ENCODE results near the gene RPL38.
"Not testable (repeated sequence)": the region's sequence is repeated elsewhere in the genome, so short reads cannot be mapped to it uniquely, and the experiment has no call there.

RPL38 gene

DNA sequence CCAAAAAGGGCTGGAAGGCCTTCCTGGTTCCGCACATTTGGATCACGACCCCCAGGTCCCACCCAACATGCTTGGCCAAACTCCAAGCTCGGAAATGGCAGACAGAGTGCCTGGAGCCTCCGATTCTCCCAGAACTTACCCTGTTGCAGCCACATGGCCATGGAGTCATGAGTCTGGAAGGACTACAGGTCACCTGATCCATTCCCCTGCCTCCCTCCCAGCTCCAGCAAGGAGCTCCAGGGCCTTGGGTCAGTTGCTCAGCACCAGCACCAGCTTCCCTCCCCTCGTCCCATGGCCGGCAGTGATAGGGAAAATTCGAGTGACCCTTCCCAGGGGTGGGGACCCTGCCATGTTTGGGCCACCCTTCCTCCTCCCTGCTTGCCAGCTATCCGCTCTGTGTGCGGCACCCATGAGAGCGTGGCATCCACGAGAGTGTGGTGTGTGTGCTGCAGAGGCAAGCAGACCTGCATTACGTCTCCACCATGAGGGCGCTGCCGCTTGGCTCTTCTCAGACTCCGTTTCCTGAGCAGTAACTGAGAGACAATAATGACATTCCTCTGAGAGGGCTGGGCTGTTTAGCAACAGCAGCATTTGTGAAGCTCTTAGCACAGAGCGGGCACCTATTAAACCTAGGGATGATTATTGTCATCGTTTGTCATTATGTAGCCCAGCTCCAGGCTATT, 21.3 kb upstream of the RPL38 start:
- no peak for TF ChIP-seq CTCF (conservative IDR thresholded peaks at IDR 0.05; ENCODE audit: low read depth, low read length)
- no peak overlapping the region for H3K4me3 ChIP-seq (ENCODE audit: low read length)

DNA sequence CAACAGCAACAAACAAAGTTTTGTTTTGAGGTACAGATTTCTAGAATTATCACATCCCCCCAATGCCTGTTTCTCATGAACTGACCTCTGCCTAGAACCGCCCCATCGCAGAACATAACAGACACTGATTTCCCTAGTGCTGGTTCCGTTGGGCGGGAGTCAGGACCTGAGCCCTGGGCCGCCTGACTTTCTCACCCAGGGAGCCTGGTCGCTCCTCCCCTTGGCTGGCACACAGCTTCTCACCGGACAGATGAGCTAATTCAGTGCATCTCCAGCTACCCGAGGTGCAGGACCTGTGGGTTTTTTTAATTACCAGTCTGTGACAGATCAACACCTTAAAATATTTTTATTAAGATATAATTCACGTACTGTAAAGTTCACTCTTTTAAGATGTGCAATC, 20.1 kb upstream of the RPL38 start:
- no peak for DNase-seq (ENCODE audit: low read depth)
- no peak overlapping the region for H3K4me3 ChIP-seq (ENCODE audit: low read length)
- TF ChIP-seq CTCF (conservative IDR thresholded peaks at IDR 0.05; ENCODE audit: low read depth, low read length), result no peak

More for the DNA sequence above, 21.3 kb upstream of the RPL38 start:
- no peak for DNase-seq (ENCODE audit: low read depth)

DNA sequence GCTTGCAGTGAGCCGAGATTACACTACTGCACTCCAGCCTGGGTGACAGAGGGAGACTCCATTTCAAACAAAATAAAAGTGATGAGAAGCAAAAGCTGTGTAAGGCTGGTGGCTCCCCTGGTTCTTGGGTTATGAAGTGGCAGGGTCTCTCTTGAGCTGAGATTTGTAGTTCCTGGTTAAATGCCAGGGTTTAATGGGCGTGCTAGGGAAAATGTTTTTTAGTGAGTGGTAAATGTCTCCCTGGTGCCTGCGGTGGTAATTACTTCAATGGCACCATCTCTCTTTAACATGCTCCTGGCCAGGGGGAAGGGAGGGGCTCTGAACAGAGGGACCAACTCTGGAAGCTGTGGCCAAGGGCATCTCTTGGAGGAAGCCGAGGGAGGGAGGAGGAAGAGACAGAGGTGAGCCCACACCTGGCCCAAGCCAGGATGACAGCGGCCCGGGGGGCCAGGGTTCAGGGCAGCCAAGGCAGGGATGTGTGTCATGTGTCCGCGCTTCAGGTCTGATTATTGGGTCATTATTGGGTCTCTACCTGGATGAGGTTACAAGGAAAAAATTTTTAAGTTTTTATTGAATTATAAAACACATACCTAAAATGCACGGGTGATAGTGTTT, 17.8 kb upstream of the RPL38 start:
- H3K4me3 ChIP-seq (ENCODE audit: low read length), result no peak overlapping the region
- TF ChIP-seq CTCF (conservative IDR thresholded peaks at IDR 0.05; ENCODE audit: low read depth, low read length), result no peak
- DNase-seq (ENCODE audit: low read depth), result no peak

GRCh38 chr17:74186498-74186897, 17.0 kb upstream of the RPL38 start:
- DNase-seq (ENCODE audit: low read depth), result no peak
- no peak for TF ChIP-seq CTCF (conservative IDR thresholded peaks at IDR 0.05; ENCODE audit: low read depth, low read length)
- no peak overlapping the region for H3K4me3 ChIP-seq (ENCODE audit: low read length)

DNA sequence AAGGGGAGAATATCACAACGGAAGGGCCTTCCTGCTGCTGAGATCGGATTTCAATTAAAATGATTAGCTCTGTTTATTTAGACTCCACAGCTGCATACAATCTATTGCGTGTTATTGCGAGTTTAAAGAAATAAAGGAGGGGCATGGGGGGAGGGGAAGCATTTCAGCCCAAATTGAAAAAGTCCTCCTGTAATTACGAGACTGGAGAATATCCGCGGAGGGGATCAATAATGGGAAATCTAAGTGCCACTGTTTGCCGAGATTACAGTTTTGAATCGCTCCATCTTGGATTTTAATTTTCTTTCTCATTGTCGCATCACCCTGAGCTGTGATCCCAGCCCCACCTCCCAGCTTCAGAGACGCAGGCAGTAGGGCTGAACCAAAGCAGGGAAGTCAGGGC, 15.7 kb upstream of the RPL38 start:
- H3K4me3 ChIP-seq (ENCODE audit: low read length), result no peak overlapping the region
- no peak for TF ChIP-seq CTCF (conservative IDR thresholded peaks at IDR 0.05; ENCODE audit: low read depth, low read length)
- DNase-seq (ENCODE audit: low read depth), result no peak

DNA sequence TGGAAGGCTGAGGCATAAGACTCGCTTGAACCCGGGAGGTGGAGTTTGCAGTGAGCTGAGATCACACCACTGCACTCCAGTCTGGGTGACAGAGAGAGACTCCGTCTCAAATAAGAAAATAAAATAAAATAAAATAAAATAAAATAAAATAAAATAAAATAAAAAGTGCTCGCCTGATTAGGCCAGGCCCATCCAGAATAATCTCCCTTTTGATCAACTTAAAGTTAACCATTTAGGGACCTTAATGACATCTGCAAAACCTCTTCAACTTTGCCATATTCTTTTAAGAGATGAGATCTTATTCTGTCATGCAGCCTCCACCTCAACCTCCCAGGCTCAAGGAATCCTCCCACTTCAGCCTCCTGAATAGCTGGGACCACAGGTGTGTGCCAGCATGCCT, 14.8 kb upstream of the RPL38 start:
- not testable (repeated sequence) for DNase-seq (ENCODE audit: low read depth); H3K4me3 ChIP-seq (ENCODE audit: low read length)

DNA sequence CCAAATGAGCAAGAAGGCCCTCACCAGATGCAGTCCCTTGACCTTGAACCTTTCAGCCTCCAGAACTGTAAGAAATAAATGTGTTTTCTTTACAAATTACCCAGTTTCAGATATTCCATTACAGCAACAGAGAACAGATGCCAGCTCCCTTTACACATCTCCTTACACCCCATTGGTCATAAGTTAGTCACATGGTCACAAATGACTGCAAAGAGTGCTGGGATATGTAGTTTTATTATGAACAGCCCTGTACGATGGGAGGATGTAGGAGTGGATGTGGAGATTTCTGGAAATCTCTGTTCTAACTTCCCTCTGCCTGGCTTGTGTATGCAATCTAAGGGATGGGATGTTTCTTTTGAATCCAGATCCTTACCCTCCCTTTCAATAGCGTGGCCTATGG, 13.3 kb upstream of the RPL38 start:
- TF ChIP-seq CTCF (conservative IDR thresholded peaks at IDR 0.05; ENCODE audit: low read depth, low read length), result no peak
- no peak overlapping the region for H3K4me3 ChIP-seq (ENCODE audit: low read length)
- DNase-seq (ENCODE audit: low read depth), result no peak
